ENCODE measurements around the gene PKNOX2.

The PKNOX2 gene

DNA sequence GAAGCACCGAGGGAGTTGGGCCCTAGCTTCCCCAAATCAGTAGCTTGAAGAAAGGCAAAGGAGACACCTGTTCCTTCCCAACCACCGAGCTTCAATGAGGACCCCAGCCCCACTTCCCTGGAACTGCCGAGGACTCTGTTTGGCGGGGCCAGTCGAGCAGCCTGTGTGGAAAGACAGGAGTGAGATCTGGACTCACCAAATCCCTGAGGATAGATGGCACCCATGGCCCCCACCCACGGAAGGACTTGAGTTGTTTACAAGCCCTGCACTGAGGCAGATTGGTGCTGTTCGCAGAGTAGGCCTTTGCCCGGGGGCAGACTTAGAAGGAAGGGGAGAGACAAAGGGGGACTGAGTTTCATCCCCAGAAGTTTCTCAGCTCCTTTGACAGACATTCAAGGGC, 266.9 kb downstream of the PKNOX2 start:
- Histone ChIP-seq H3K9me3 (replicated peaks; ENCODE audit: low read length) (no peaks in the 10 kb centered on the region), H3K4me2 (ENCODE audit: low read length) (no peak overlapping the region), H3K4me1 (ENCODE audit: control insufficient read depth, insufficient read depth, low read length) (no peaks in the 10 kb centered on the region), H3K36me3 (ENCODE audit: insufficient read depth, low read length) (no peaks in the 10 kb centered on the region), H3K9ac (ENCODE audit: low read depth, low read length) (no peak overlapping the region), H3K27me3 (ENCODE audit: control insufficient read depth, insufficient read depth, low read length) (peaks cover 3% of the 10 kb centered on the region), H3K4me3 (ENCODE audit: low read length) (no peak overlapping the region)

GRCh38 chr11:125433454-125434121, 269.0 kb downstream of the PKNOX2 start:
- no peaks in the 10 kb centered on the region for H3K36me3 ChIP-seq (ENCODE audit: insufficient read depth, low read length)
- no peaks in the 10 kb centered on the region for H3K9me3 ChIP-seq (replicated peaks; ENCODE audit: low read length)
- no peaks in the 10 kb centered on the region for H3K27me3 ChIP-seq (ENCODE audit: control insufficient read depth, insufficient read depth, low read length)
- no peak overlapping the region for H3K4me3 ChIP-seq (ENCODE audit: low read length)
- no peaks in the 10 kb centered on the region for H3K4me1 ChIP-seq (ENCODE audit: control insufficient read depth, insufficient read depth, low read length)
- H3K9ac ChIP-seq (ENCODE audit: low read depth, low read length), result no peak overlapping the region
- H3K4me2 ChIP-seq (ENCODE audit: low read length), result no peak overlapping the region

DNA sequence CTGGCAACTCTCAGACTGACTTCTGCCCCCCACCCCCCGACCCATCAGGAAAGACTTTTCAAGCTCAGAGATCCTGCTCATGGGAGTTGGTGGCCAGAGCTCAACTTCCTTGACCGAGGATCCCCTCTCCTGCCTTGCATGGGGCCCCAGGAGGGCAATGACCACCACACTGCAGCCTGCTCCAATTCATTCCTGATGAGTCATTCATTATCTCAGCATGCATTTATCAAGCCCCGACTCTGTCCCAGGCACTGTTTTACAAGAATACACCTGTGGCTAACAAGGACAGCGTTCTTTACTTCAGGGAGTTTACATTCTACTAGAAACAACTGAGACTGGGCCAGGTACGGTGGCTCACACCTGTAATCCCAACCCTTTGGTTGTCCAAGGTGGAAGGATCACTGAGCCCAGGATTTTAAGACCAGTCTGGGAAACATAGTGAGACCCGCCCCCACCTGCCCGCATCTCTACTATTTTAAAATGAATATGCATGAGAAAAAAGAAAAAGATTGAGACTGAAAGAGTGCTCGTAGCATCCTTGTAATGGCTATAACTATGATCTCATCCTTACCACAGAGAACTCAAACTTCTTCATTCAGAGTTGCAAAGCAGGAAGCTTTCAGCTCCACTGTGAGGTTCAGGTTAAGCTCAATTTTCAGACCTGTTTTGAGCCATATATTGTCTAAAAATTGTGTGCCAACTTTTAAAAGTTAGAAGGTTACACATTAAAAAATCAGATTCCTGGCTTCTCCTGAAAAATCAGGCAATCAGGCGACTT, 271.1 kb downstream of the PKNOX2 start:
- no peaks in the 10 kb centered on the region for H3K36me3 ChIP-seq (ENCODE audit: insufficient read depth, low read length)
- no peaks in the 10 kb centered on the region for H3K4me1 ChIP-seq (ENCODE audit: control insufficient read depth, insufficient read depth, low read length)
- H3K9me3 ChIP-seq (replicated peaks; ENCODE audit: low read length), result no peaks in the 10 kb centered on the region
- H3K27me3 ChIP-seq (ENCODE audit: control insufficient read depth, insufficient read depth, low read length), result peaks cover 5% of the 10 kb centered on the region
- H3K4me2 ChIP-seq (ENCODE audit: low read length), result no peak overlapping the region
- no peak overlapping the region for H3K4me3 ChIP-seq (ENCODE audit: low read length)
- no peak overlapping the region for H3K9ac ChIP-seq (ENCODE audit: low read depth, low read length)

- Histone ChIP-seq H3K36me3 (ENCODE audit: insufficient read depth, low read length) (no peaks in the 10 kb centered on the region), H3K27me3 (ENCODE audit: control insufficient read depth, insufficient read depth, low read length) (peaks cover 19% of the 10 kb centered on the region), H3K4me3 (ENCODE audit: low read length) (no peak overlapping the region), H3K4me1 (ENCODE audit: control insufficient read depth, insufficient read depth, low read length) (no peaks in the 10 kb centered on the region), H3K4me2 (ENCODE audit: low read length) (no peak overlapping the region), H3K9ac (ENCODE audit: low read depth, low read length) (no peak overlapping the region), H3K9me3 (replicated peaks; ENCODE audit: low read length) (no peaks in the 10 kb centered on the region)
Observed at GRCh38 chr11:125441648-125442410, 277.3 kb downstream of the PKNOX2 start.

- H3K36me3 ChIP-seq (ENCODE audit: insufficient read depth, low read length), result no peaks in the 10 kb centered on the region
- H3K4me2 ChIP-seq (ENCODE audit: low read length), result no peak overlapping the region
- no peaks in the 10 kb centered on the region for H3K9me3 ChIP-seq (replicated peaks; ENCODE audit: low read length)
- no peak overlapping the region for H3K4me3 ChIP-seq (ENCODE audit: low read length)
- H3K4me1 ChIP-seq (ENCODE audit: control insufficient read depth, insufficient read depth, low read length), result peaks cover 3% of the 10 kb centered on the region
- H3K9ac ChIP-seq (ENCODE audit: low read depth, low read length), result no peak overlapping the region
- peaks cover 19% of the 10 kb centered on the region for H3K27me3 ChIP-seq (ENCODE audit: control insufficient read depth, insufficient read depth, low read length)
Observed at GRCh38 chr11:125442946-125443345, 278.4 kb downstream of the PKNOX2 start.

- Histone ChIP-seq H3K4me2 (ENCODE audit: low read length) (no peak overlapping the region), H3K4me1 (ENCODE audit: control insufficient read depth, insufficient read depth, low read length) (peaks cover 8% of the 10 kb centered on the region), H3K4me3 (ENCODE audit: low read length) (no peak overlapping the region), H3K9ac (ENCODE audit: low read depth, low read length) (no peak overlapping the region), H3K27me3 (ENCODE audit: control insufficient read depth, insufficient read depth, low read length) (peaks cover 19% of the 10 kb centered on the region), H3K36me3 (ENCODE audit: insufficient read depth, low read length) (no peaks in the 10 kb centered on the region), H3K9me3 (replicated peaks; ENCODE audit: low read length) (no peaks in the 10 kb centered on the region)
Observed at GRCh38 chr11:125443767-125444311, 279.3 kb downstream of the PKNOX2 start.

- Histone ChIP-seq H3K36me3 (ENCODE audit: insufficient read depth, low read length) (no peaks in the 10 kb centered on the region), H3K9ac (ENCODE audit: low read depth, low read length) (no peak overlapping the region), H3K9me3 (replicated peaks; ENCODE audit: low read length) (no peaks in the 10 kb centered on the region), H3K27me3 (ENCODE audit: control insufficient read depth, insufficient read depth, low read length) (peaks cover 13% of the 10 kb centered on the region), H3K4me1 (ENCODE audit: control insufficient read depth, insufficient read depth, low read length) (peaks cover 8% of the 10 kb centered on the region), H3K4me2 (ENCODE audit: low read length) (no peak overlapping the region), H3K4me3 (ENCODE audit: low read length) (no peak overlapping the region)
Observed at GRCh38 chr11:125445731-125446130, 281.2 kb downstream of the PKNOX2 start.

DNA sequence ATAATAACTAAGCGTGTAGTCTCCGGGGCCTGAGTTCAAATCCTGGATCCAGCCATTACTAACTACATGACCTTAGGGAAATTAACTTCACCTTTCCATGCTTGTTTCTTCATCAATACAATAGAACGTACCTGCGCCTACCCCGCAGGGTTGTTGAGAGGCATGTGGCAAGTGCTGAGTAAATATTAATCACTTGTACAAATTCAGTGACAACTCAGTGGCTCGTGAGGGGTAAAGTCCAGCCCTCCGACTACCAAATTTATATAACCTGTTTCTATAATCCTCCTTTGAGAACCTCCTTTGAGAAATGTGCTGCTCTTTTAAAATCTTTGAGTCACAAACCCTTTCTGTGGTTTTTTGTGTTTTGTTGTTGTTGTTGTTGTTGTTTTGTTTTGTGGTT, 281.7 kb downstream of the PKNOX2 start:
- no peaks in the 10 kb centered on the region for H3K9me3 ChIP-seq (replicated peaks; ENCODE audit: low read length)
- peaks cover 8% of the 10 kb centered on the region for H3K27me3 ChIP-seq (ENCODE audit: control insufficient read depth, insufficient read depth, low read length)
- no peak overlapping the region for H3K4me2 ChIP-seq (ENCODE audit: low read length)
- no peak overlapping the region for H3K4me3 ChIP-seq (ENCODE audit: low read length)
- H3K9ac ChIP-seq (ENCODE audit: low read depth, low read length), result no peak overlapping the region
- H3K4me1 ChIP-seq (ENCODE audit: control insufficient read depth, insufficient read depth, low read length), result peaks cover 9% of the 10 kb centered on the region
- H3K36me3 ChIP-seq (ENCODE audit: insufficient read depth, low read length), result no peaks in the 10 kb centered on the region

DNA sequence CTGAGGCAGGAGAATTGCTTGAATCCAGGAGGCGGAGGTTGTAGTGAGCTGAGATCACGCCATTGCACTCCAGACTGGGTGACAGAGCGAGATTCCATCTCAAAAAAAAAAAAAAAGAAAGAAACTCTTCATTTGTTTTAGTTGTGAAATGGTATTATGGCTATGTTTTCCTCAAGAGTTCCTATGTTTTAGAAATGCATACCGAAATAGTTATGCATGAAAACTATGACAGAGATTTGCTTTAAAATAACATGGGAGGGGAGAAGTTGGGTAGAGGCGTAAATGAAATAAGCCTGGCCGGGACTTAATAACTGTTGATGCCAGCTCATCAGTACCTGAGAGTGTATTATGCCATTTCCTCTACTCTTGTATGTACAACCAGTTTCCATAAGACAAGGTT, 283.2 kb downstream of the PKNOX2 start:
- peaks cover 15% of the 10 kb centered on the region for H3K4me1 ChIP-seq (ENCODE audit: control insufficient read depth, insufficient read depth, low read length)
- no peaks in the 10 kb centered on the region for H3K27me3 ChIP-seq (ENCODE audit: control insufficient read depth, insufficient read depth, low read length)
- H3K9ac ChIP-seq (ENCODE audit: low read depth, low read length), result no peak overlapping the region
- H3K4me2 ChIP-seq (ENCODE audit: low read length), result no peak overlapping the region
- no peak overlapping the region for H3K4me3 ChIP-seq (ENCODE audit: low read length)
- H3K36me3 ChIP-seq (ENCODE audit: insufficient read depth, low read length), result no peaks in the 10 kb centered on the region
- no peaks in the 10 kb centered on the region for H3K9me3 ChIP-seq (replicated peaks; ENCODE audit: low read length)

DNA sequence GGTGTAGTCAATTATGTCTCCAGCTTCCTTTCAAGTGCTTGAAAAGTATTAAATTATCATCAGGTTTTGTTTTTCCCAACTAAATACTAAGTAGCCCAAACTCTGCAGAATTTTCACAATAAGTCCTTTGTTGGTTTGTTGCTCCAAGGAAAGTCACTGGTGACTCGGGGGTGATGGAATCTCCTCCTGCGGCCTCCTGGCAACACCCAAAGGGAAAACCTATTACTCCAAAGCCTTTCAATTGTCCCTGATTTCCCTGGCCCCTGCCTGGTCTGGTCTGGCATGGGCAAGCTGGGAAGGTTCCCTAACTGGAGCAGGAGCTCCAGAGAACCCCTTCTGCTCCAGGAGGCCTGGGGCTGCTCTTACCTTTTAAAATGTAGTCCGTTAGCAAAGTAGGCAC, 283.6 kb downstream of the PKNOX2 start:
- no peaks in the 10 kb centered on the region for H3K36me3 ChIP-seq (ENCODE audit: insufficient read depth, low read length)
- no peaks in the 10 kb centered on the region for H3K27me3 ChIP-seq (ENCODE audit: control insufficient read depth, insufficient read depth, low read length)
- H3K4me3 ChIP-seq (ENCODE audit: low read length), result no peak overlapping the region
- H3K4me2 ChIP-seq (ENCODE audit: low read length), result no peak overlapping the region
- H3K9ac ChIP-seq (ENCODE audit: low read depth, low read length), result no peak overlapping the region
- peaks cover 15% of the 10 kb centered on the region for H3K4me1 ChIP-seq (ENCODE audit: control insufficient read depth, insufficient read depth, low read length)
- H3K9me3 ChIP-seq (replicated peaks; ENCODE audit: low read length), result no peaks in the 10 kb centered on the region

GRCh38 chr11:125449565-125449964, 285.0 kb downstream of the PKNOX2 start:
- no peak overlapping the region for H3K4me2 ChIP-seq (ENCODE audit: low read length)
- H3K9me3 ChIP-seq (replicated peaks; ENCODE audit: low read length), result no peaks in the 10 kb centered on the region
- H3K9ac ChIP-seq (ENCODE audit: low read depth, low read length), result no peak overlapping the region
- peaks cover 15% of the 10 kb centered on the region for H3K4me1 ChIP-seq (ENCODE audit: control insufficient read depth, insufficient read depth, low read length)
- no peak overlapping the region for H3K4me3 ChIP-seq (ENCODE audit: low read length)
- H3K27me3 ChIP-seq (ENCODE audit: control insufficient read depth, insufficient read depth, low read length), result no peaks in the 10 kb centered on the region
- no peaks in the 10 kb centered on the region for H3K36me3 ChIP-seq (ENCODE audit: insufficient read depth, low read length)

All from skeletal muscle satellite cell (primary cell).